ENCODE results near the gene MCTP1. TPM values are rescaled to one million over a fixed set of nuclear protein-coding genes. Genes with fewer than 3 reads are reported as not detected.

The MCTP1 gene
- total RNA-seq, 1 experiment from 2014 or later: 2.5 TPM

GRCh38 chr5:95163079-95163478, 121.8 kb downstream of the MCTP1 start:
- Histone ChIP-seq H2BK12ac (ENCODE audit: insufficient read length, low read depth, low read length) (no peak overlapping the region), H4K20me1 (ENCODE audit: control insufficient read depth, insufficient read depth, insufficient read length) (no peaks in the 10 kb centered on the region), H3K27me3 (ENCODE audit: insufficient read depth, low read length) (no peaks in the 10 kb centered on the region), H3K79me1 (ENCODE audit: insufficient read depth, low read depth, low read length, poor library complexity, severe bottlenecking) (no peaks in the 10 kb centered on the region), H3K56ac (ENCODE audit: insufficient read length, low read depth, low read length) (no peak overlapping the region), H4K5ac (ENCODE audit: insufficient read length, low read depth, low read length) (no peak overlapping the region), H2BK5ac (ENCODE audit: insufficient read length, low read length) (no peak overlapping the region), H3K4ac (ENCODE audit: low read depth, low read length) (no peak overlapping the region), H3T11ph (ENCODE audit: low read length) (no peak overlapping the region), H2AK5ac (ENCODE audit: insufficient read length, low read length) (no peak overlapping the region), H3K4me1 (ENCODE audit: insufficient read depth, low read length) (no peaks in the 10 kb centered on the region), H2BK15ac (ENCODE audit: low read depth, low read length) (no peak overlapping the region), H3K23ac (ENCODE audit: insufficient read length, low read depth, low read length) (no peak overlapping the region), H3K27ac (ENCODE audit: insufficient read length, low read depth, low read length) (no peak overlapping the region), H2BK20ac (ENCODE audit: low read depth, low read length, poor library complexity, severe bottlenecking) (no peak overlapping the region), H2AFZ (ENCODE audit: low read length) (no peak overlapping the region), H3K18ac (ENCODE audit: insufficient read length, low read depth, low read length) (no peak overlapping the region), H4K8ac (replicated peaks; ENCODE audit: insufficient read length, low read depth, low read length) (no peak overlapping the region), H2BK120ac (ENCODE audit: low read depth, low read length, poor library complexity, severe bottlenecking) (no peak overlapping the region), H4K91ac (ENCODE audit: insufficient read length, low read depth, low read length) (no peak overlapping the region), H3K4me2 (ENCODE audit: insufficient read depth, insufficient read length, low read length) (no peak overlapping the region), H3K79me2 (ENCODE audit: insufficient read depth, low read length) (no peaks in the 10 kb centered on the region), H3K14ac (ENCODE audit: insufficient read depth, low read length) (no peak overlapping the region), H3K23me2 (ENCODE audit: insufficient read length, low read depth, low read length, poor library complexity, severe bottlenecking) (no peaks in the 10 kb centered on the region), H3K9ac (ENCODE audit: extremely low read depth, insufficient read length, low read length) (no peak overlapping the region), H3K9me3 (ENCODE audit: control insufficient read depth, low read depth, low read length) (no peaks in the 10 kb centered on the region)
- DNase-seq: no peak
- Mint-ChIP-seq H3K4me1 (no peaks in the 10 kb centered on the region), H3K27me3 (ENCODE audit: low read depth) (no peaks in the 10 kb centered on the region), H3K4me3 (no peak overlapping the region), H3K27ac (no peak overlapping the region), H3K36me3 (ENCODE audit: insufficient read depth in 1 of 3, low read depth in 3 of 3) (peaks cover 0 to 3% (median 2%) of the 10 kb centered on the region in 3 experiments; a peak in 3 of 7 replicates), H3K9me3 (peaks cover 2 to 4% of the 10 kb centered on the region in 2 experiments; a peak in 2 of 5 replicates)
- TF ChIP-seq CTCF (conservative IDR thresholded peaks at IDR 0.05): no peak

Measured in H9 (cell line).